Measurements from ENCODE around the gene PITPNM1. TPM values are rescaled to one million over a fixed set of nuclear protein-coding genes. Genes with fewer than 3 reads are reported as not detected.

The PITPNM1 gene
- total RNA-seq, 1 donor from 2014 or later: 41.2 TPM

DNA sequence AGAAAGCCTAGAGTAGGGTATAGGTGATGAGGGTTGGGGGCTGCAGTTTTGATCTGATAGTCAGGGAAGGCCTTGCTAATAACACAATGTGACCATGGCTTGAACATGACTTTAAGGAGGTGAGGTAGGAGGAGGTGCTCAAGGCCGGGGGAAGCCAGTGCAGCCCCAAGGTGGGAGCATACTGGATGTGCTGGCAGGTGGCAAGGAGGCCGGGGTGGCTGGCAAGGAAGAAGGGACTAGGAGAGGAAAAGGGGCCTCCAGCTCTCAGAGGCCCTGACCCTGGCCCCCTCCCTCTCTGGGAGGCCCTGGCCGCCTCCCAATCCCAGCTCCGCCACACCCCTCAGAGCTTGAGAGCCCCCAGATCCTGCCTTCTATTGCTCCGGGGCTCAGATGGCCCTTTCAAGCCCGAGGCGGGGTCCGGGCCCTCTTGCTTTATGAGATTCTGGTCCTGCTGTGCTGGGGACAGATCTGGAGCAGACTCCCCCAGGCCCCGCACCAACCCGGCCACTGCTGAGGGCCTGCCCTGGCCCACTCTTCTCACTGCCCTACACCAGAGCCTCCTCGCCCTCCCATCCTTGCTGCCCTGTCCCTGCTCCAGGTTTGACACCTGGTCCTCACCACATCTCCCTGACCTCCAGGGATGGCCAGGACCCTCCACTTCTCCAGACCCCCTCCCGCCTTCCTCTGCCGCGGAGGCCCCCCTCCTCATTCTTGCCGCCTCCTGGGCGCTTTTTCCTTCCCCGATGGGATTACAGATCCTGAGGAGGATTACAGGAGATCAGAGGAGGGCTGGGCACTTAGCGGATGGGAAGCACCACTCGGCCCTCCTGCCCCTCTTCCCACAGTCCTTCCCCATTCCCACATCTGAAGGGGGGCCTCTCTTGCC, 1.8 kb downstream of the PITPNM1 start:
- no peak for DNase-seq (ENCODE audit: low spot score)

GRCh38 chr11:67502328-67502979, 2.7 kb downstream of the PITPNM1 start:
- no peak for DNase-seq (ENCODE audit: low spot score)

GRCh38 chr11:67501854-67502253, 3.3 kb downstream of the PITPNM1 start:
- no peak for DNase-seq (ENCODE audit: low spot score)

DNA sequence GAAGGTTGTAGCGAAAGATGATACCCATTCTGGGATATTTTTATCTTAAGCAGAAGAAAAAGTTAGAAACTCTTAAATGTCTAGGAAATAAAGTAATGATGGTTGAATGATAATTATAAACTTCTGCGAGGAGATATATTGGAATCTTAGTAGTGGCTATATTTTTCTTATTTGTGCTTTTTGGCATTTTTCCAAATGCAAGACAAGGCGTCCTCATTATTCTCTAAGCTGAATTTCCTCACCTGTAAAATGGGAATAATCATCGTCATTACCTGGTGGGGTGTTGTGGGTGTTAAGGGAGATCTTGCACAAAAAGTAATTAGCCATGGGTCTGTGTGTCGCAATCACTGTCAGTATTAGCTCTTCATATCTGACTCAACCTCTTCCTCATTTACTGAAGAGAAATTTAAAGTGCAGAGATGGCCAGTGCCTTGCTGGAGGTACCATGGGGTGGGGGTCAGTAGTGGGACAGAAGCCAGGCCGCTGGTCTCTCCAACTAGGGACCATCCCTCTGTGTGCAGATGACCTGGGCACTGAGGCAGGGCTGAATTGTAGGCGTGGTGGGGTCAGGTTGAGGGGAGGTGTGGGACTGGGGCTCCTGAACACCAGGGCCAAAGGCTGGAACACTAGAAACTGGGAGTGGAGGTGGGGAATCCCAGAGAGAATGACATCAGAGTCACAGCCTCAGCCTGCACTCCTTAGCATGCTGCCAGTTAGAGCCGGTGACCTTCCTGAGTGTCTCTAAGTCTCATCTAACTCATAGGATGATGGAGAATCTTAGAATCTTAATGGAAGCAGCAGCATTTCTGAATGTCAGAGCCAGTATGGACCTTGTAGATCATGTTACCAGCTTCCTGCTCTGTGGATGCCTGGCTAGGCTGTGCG, 4.1 kb downstream of the PITPNM1 start:
- DNase-seq (ENCODE audit: low spot score): no peak

DNA sequence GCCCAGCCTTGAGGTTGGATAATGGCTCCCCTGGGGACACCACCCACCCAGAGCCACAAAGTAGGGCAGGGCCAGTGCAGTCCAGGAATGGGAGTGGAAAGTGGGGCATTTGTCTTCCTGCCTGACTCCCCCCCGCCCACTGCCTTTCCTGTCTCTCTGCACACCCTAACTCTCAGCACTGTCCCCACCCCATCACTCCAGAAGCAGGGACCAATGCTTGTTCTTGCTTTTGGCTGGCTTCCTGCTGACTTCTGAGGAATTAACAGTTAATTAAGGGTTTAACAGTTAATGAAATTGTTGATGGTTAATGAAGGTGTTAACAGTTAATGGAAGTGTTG, 4.7 kb downstream of the PITPNM1 start:
- DNase-seq (ENCODE audit: low spot score): no peak

DNA sequence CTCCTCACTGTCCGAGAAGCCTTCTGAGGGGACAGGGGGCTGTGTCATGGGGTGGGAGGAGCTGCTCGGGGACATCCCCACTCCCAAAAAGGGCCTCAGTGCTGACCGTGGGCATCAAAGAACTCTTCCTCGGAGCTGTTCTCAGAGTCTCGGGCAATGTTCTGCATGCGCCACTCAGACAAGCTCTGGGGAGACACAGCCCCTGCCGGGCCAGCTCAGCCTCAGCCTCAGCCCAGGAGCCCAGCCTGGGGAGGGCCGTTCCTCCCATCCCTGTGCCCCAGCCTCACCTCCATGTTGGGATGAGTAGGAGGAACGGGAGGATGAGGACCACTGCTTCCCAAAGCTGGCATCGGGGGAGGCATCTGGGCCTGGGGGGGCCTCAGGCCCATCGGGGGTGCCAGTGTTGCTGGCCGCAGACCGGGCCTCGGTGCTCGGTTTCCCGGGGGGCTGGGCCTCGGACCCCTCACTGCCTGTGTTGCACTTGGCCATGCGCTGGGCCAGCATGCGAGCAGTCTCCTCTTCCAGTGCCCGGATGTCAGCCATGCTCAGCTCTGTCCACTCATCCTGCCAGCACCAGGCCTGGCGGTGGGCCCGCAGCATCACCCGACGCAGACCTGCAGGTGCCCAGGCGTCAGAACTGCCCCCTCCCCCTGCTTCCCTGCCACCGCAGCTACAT, 5.2 kb downstream of the PITPNM1 start:
- no peak for DNase-seq (ENCODE audit: low spot score)

GRCh38 chr11:67498544-67498972, 6.6 kb downstream of the PITPNM1 start:
- DNase-seq (ENCODE audit: low spot score): no peak

DNA sequence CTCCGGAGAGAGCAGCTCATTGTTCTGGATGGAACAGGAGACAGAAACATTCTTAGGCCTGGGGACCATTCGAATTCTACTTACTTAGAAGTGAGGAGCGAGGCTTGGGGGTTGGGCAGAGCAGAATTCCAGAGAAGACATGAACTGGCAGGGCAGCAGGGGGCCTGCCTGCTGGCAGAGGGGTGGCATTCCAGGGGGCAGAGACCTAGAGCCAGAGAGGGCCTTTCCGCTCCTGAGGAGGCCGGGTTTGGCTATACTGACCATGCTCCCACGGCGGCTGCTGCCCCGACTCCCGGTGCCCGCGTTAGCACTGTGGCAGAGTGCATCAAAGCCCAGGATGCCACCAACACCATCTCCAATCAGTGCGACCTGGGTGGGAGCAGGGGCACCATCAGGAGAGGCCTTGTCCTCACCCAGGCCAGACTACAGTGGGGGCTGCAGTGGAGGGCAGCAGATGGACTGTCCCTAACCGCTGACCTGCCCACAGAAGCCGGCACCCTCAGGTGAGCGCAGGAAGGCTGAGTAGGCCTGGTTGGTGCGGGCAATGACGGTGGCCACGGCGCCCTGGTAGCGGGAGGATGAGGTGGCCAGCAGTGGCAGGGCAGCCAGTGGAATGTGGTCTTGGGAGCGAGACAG, 7.4 kb downstream of the PITPNM1 start:
- DNase-seq (ENCODE audit: low spot score): no peak

DNA sequence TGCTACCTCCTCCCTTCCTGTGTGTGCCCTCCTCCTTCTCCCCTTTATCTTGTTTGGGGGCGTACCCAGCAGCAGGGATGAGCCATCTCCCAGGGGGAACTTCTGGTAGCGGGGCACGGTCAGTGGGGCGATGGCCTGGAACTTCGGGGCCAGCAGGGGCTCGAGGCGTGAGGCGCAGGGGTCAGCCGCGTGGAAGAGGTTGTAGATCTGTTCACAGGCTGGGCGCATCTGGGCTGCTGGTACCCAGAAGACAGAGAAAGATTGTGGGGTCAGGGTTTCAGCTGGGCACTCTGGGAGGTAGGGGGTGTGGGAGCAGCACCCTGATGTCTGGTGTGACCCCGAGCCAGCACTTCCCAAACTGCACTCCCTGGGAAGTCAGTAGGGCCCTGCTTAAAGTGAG, 9.1 kb downstream of the PITPNM1 start:
- DNase-seq (ENCODE audit: low spot score): no peak

GRCh38 chr11:67495234-67496005, 9.7 kb downstream of the PITPNM1 start:
- no peak for DNase-seq (ENCODE audit: low spot score)

DNA sequence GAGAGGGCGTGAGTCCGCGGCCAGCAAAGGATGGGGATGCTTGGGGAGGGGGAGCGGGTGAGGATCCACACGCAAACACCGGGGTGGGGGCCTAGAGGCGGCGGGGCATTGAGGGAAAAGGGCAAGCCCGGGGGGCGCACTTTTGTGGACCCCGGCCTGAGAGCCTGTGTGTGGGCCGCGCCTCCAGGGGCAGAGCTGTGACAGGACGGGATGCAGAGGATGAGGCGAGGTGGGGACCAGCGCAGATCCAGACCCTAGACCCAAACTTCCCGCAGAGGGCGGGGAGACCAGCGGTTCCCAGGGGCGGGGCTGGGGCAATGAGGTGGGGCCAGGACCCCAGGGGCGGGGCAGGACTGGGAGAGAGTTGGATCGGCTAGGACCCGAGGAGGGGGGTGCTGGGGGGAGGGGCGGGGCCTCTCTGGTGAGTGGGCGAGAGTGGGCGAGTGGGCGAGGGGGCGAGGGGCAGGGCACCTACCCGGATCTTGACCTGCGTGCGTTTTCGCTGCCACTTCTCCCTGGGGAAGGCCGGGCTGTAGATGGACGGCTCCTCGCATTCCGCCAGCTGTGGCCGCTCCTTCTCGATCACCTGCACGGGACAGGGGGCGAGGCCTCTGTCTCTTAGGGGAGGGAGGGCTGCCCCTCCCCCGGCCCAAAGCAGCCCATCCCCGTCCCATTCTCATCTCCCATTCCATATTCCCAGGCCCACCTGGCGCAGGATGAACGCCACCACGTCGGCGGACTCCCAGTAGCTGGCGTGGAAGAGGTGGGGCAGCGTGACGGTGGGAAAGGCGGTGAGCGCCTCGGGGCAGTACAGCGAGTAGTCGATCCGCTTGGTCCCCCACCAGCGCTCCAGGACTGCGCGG, 10.6 kb downstream of the PITPNM1 start:
- no peak for DNase-seq (ENCODE audit: low spot score)

- no peak for DNase-seq (ENCODE audit: low spot score)
Measured at GRCh38 chr11:67493548-67494370, 11.4 kb downstream of the PITPNM1 start.

DNA sequence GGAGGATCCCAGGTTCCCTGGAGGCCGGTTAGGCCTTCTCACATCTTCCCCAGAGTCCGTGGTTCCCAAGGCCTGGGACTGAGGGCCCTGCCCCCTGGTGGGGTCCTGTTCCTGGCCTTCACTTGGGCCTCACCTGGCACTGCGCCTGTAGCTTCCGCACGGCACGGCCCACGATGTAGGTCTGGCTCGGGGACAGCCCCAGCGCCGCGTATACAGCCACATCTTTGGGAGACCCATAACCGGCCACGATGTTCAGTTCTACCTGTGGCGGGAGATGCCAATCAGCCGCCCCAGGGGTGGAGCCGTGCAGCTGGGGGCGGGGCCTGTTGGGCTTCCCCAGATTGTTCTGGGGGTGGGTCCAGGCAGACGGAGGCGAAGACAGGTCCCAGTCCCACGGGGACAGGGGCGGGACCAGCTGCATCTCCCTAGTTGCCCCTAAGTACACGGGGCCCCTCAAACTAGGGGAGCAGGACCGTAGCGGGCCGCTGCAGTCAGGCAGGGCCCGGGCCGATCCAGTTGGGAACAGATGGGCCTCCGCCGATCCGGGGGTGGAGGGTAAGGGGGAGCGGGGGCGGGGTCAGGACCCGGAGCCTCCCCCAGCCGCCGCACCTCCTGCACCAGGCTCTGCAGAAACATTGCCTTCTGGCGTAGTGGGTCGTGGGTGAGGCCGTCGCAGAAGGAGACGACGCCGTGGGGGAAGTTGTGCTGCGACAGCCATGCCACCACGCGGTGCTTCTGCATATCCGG, 12.2 kb downstream of the PITPNM1 start:
- DNase-seq (ENCODE audit: low spot score): no peak

- no peak for DNase-seq (ENCODE audit: low spot score)
Measured at GRCh38 chr11:67492069-67492727, 13.0 kb downstream of the PITPNM1 start.

DNA sequence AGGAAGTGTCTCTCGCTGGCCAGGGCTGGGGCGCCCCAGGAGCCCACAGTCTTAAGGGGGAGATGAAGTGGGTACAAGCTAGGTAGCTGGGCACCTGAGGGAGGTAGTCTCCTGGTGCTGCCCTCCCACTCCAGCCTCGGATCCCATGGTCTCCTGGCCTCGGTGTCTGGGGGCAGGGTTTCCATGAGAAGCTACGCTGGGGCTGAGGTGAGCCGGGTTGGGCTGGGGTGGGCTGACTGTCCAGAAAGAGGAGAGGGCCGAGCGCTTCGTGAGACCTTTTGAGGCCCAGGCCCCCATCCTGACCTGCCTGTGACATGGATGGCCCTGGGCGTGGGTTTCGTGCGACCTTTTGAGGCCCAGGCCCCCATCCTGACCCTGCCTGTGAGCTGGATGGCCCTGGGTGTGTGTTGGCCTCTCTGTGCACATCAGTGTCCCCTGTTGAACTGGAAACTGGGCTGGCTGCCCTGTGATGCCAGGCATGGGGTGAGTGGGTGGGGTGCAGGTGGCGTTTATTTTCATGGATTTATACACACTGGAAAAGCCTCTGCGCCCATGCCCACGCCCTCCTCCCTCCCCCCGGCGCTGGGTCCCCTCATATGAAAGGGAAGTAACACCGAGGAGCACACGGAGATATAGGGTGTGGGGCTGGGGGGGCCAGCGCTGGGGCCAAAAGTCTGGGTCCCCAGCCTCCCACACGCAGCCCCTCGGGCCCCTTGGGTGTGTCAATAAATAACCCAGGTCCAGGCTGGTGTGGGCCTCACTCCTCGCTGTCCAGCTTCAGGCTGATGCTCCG, 13.7 kb downstream of the PITPNM1 start:
- no peak for DNase-seq (ENCODE audit: low spot score)

GRCh38 chr11:67490727-67491065, 14.5 kb downstream of the PITPNM1 start:
- DNase-seq (ENCODE audit: low spot score): no peak
